HepG2 (cell line): ENCODE data around the gene FGF21. TPM values are rescaled to one million over a fixed set of nuclear protein-coding genes. Genes with fewer than 3 reads are reported as not detected.

Source experiments
- DR1 ChIP-seq: sonication (generic); formaldehyde crosslinking; IDR thresholded peaks from 2 replicates; pipeline ENCODE4 v1.8.0; 2021; ENCODE audit warnings: mild to moderate bottlenecking, missing genetic modification reagents, inconsistent platforms
- HCFC1 ChIP-seq: fragments of 150-350 bp; IDR thresholded peaks from 2 replicates; pipeline ENCODE4 v1.6.1; 2014; ENCODE audit warnings: low read depth, low read length
- HNRNPL ChIP-seq: fragments of 200-400 bp; formaldehyde crosslinking; IDR thresholded peaks from 2 replicates; pipeline ENCODE4 v1.6.1; 2017; ENCODE audit warnings: mild to moderate bottlenecking, low read depth, low read length
- IRF2 ChIP-seq: IDR thresholded peaks from 2 replicates; pipeline ENCODE4 v1.6.1; 2018; ENCODE audit warnings: missing genetic modification reagents, missing compliant biosample characterization
- MTA3 ChIP-seq: sonication (generic); formaldehyde crosslinking; IDR thresholded peaks from 2 replicates; pipeline ENCODE4 v1.4.0; 2020; ENCODE audit warnings: missing genetic modification reagents
- NKX3-1 ChIP-seq: sonication (generic); formaldehyde crosslinking; IDR thresholded peaks from 2 replicates; pipeline ENCODE4 v1.5.0; 2020; ENCODE audit warnings: missing genetic modification reagents
- PAWR ChIP-seq: sonication (generic); formaldehyde crosslinking; IDR thresholded peaks from 2 replicates; pipeline ENCODE4 v1.4.0; 2020; ENCODE audit warnings: missing genetic modification reagents, mild to moderate bottlenecking, borderline replicate concordance
- SAFB2 ChIP-seq: sonication (generic); formaldehyde crosslinking; IDR thresholded peaks from 2 replicates; pipeline ENCODE4 v1.5.1; 2020; ENCODE audit warnings: missing genetic modification reagents, low read depth, mild to moderate bottlenecking, borderline replicate concordance
- ZNF251 ChIP-seq: sonication (generic); formaldehyde crosslinking; IDR thresholded peaks from 2 replicates; pipeline ENCODE4 v1.9.0; 2021; ENCODE audit warnings: mild to moderate bottlenecking, missing genetic modification reagents
- ZNF567 ChIP-seq: sonication (generic); formaldehyde crosslinking; IDR thresholded peaks from 2 replicates; pipeline ENCODE4 v1.8.1; 2023; ENCODE audit warnings: mild to moderate bottlenecking, missing genetic modification reagents, borderline replicate concordance
- ZNF703 ChIP-seq: sonication (generic); formaldehyde crosslinking; IDR thresholded peaks from 2 replicates; pipeline ENCODE4 v1.5.1; 2020; ENCODE audit warnings: missing genetic modification reagents, mild to moderate bottlenecking, moderate library complexity, borderline replicate concordance
- ZNF720 ChIP-seq: sonication (generic); formaldehyde crosslinking; IDR thresholded peaks from 2 replicates; pipeline ENCODE4 v1.4.0; 2020; ENCODE audit warnings: missing genetic modification reagents
- ZSCAN12 ChIP-seq: sonication (generic); formaldehyde crosslinking; IDR thresholded peaks from 2 replicates; pipeline ENCODE4 v1.9.0; 2021; ENCODE audit warnings: mild to moderate bottlenecking, missing genetic modification reagents
- polyA plus RNA-seq, 8 experiments: library from polyadenylated mRNA; depleted of rRNA in 3 of 8; stranded (reverse) in 7 of 8; unstranded in 1 of 8; fragments of >200 nt; fragmentation: Illumina TruSeq in 4 of 8; extraction: Trizol in 4 of 8; gene quantifications; 2 replicates each; pipeline versions ENCODE4 v1.2.1 to v1.2.3, GENCODE V29; 2011 to 2016; ENCODE audit warnings: low read depth in 4 of 8, missing spikeins in 1 of 8, mixed read lengths in 1 of 8; ENCODE audit not compliant: insufficient read depth in 1 of 8
- total RNA-seq, 5 experiments: library from RNA; depleted of rRNA; stranded (reverse); fragments of >200 nt; fragmentation: Illumina TruSeq; extraction: Trizol; gene quantifications; 2 replicates each; pipeline ENCODE4 v1.2.3, GENCODE V29; 2016; ENCODE audit warnings: low read depth in 1 of 5
- TF ChIP-seq, protein P1 (sequence below): sonication (generic); formaldehyde crosslinking; IDR thresholded peaks from 2 replicates; pipeline ENCODE4 v1.5.0; 2020; ENCODE audit warnings: mild to moderate bottlenecking, missing genetic modification reagents
- TF ChIP-seq, protein P2 (sequence below): sonication (generic); formaldehyde crosslinking; IDR thresholded peaks from 2 replicates; pipeline ENCODE4 v1.4.0; 2020; ENCODE audit warnings: mild to moderate bottlenecking, missing genetic modification reagents
- TF ChIP-seq, protein P3 (sequence below): IDR thresholded peaks from 2 replicates; pipeline ENCODE4 v1.6.1; 2016
- TF ChIP-seq, protein P4 (sequence below): sonication (generic); formaldehyde crosslinking; IDR thresholded peaks from one replicate; pipeline ENCODE4 v1.5.1; 2020; ENCODE audit warnings: mild to moderate bottlenecking, missing genetic modification reagents; ENCODE audit errors: not compliant biosample characterization

FGF21 gene
- total and polyA plus RNA-seq, 2 of the 13 experiments (the other 11 are each of a cell fraction or from before 2014, with no cell fraction given), result 0.17 TPM; not detected in 1

DNA sequence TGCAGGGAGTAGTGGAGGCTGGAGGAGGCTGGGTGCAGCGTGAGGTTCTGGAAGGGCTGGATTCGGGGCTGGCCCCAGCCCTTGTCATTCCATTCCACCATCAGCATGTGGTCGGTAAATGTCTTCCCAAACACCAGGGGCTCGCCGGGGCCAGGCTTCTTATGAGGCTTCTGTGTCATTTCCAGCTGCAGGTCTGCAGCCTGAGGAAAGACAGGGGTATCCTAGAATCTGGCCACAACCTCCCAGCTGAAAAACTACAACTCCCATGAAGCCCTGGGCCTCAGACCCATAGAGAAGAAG is 51.1 kb downstream of the FGF21 start (continued):
- no peak for TF ChIP-seq MTA3 (CRISPR knock-in tag)
- TF ChIP-seq, protein P1, sequence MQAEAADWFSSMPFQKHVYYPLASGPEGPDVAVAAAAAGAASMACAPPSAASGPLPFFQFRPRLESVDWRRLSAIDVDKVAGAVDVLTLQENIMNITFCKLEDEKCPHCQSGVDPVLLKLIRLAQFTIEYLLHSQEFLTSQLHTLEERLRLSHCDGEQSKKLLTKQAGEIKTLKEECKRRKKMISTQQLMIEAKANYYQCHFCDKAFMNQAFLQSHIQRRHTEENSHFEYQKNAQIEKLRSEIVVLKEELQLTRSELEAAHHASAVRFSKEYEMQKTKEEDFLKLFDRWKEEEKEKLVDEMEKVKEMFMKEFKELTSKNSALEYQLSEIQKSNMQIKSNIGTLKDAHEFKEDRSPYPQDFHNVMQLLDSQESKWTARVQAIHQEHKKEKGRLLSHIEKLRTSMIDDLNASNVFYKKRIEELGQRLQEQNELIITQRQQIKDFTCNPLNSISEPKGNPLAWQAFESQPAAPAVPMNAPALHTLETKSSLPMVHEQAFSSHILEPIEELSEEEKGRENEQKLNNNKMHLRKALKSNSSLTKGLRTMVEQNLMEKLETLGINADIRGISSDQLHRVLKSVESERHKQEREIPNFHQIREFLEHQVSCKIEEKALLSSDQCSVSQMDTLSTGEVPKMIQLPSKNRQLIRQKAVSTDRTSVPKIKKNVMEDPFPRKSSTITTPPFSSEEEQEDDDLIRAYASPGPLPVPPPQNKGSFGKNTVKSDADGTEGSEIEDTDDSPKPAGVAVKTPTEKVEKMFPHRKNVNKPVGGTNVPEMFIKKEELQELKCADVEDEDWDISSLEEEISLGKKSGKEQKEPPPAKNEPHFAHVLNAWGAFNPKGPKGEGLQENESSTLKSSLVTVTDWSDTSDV (CRISPR knock-in tag), result no peak
- no peak for TF ChIP-seq ZNF720
- no peak for TF ChIP-seq HNRNPL
- TF ChIP-seq ZNF251 (CRISPR knock-in tag), result no peak
- no peak for TF ChIP-seq PAWR (CRISPR knock-in tag)
- TF ChIP-seq, protein P2, sequence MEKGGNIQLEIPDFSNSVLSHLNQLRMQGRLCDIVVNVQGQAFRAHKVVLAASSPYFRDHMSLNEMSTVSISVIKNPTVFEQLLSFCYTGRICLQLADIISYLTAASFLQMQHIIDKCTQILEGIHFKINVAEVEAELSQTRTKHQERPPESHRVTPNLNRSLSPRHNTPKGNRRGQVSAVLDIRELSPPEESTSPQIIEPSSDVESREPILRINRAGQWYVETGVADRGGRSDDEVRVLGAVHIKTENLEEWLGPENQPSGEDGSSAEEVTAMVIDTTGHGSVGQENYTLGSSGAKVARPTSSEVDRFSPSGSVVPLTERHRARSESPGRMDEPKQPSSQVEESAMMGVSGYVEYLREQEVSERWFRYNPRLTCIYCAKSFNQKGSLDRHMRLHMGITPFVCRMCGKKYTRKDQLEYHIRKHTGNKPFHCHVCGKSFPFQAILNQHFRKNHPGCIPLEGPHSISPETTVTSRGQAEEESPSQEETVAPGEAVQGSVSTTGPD, result no peak
- TF ChIP-seq IRF2 (CRISPR knock-in tag), result no peak
- 0 out of 2 replicates have a peak, but pooled peaks have one; percentile 43 for TF ChIP-seq ZNF567 (CRISPR knock-in tag)
- TF ChIP-seq ZSCAN12 (CRISPR knock-in tag), result no peak
- TF ChIP-seq HCFC1, result peak; percentile 98
- no peak for TF ChIP-seq DR1 (CRISPR knock-in tag)
- TF ChIP-seq NKX3-1 (CRISPR knock-in tag), result no peak
- TF ChIP-seq, protein P3, sequence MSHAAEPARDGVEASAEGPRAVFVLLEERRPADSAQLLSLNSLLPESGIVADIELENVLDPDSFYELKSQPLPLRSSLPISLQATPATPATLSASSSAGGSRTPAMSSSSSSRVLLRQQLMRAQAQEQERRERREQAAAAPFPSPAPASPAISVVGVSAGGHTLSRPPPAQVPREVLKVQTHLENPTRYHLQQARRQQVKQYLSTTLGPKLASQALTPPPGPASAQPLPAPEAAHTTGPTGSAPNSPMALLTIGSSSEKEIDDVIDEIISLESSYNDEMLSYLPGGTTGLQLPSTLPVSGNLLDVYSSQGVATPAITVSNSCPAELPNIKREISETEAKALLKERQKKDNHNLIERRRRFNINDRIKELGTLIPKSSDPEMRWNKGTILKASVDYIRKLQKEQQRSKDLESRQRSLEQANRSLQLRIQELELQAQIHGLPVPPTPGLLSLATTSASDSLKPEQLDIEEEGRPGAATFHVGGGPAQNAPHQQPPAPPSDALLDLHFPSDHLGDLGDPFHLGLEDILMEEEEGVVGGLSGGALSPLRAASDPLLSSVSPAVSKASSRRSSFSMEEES (CRISPR knock-in tag), result no peak
- TF ChIP-seq, protein P4, sequence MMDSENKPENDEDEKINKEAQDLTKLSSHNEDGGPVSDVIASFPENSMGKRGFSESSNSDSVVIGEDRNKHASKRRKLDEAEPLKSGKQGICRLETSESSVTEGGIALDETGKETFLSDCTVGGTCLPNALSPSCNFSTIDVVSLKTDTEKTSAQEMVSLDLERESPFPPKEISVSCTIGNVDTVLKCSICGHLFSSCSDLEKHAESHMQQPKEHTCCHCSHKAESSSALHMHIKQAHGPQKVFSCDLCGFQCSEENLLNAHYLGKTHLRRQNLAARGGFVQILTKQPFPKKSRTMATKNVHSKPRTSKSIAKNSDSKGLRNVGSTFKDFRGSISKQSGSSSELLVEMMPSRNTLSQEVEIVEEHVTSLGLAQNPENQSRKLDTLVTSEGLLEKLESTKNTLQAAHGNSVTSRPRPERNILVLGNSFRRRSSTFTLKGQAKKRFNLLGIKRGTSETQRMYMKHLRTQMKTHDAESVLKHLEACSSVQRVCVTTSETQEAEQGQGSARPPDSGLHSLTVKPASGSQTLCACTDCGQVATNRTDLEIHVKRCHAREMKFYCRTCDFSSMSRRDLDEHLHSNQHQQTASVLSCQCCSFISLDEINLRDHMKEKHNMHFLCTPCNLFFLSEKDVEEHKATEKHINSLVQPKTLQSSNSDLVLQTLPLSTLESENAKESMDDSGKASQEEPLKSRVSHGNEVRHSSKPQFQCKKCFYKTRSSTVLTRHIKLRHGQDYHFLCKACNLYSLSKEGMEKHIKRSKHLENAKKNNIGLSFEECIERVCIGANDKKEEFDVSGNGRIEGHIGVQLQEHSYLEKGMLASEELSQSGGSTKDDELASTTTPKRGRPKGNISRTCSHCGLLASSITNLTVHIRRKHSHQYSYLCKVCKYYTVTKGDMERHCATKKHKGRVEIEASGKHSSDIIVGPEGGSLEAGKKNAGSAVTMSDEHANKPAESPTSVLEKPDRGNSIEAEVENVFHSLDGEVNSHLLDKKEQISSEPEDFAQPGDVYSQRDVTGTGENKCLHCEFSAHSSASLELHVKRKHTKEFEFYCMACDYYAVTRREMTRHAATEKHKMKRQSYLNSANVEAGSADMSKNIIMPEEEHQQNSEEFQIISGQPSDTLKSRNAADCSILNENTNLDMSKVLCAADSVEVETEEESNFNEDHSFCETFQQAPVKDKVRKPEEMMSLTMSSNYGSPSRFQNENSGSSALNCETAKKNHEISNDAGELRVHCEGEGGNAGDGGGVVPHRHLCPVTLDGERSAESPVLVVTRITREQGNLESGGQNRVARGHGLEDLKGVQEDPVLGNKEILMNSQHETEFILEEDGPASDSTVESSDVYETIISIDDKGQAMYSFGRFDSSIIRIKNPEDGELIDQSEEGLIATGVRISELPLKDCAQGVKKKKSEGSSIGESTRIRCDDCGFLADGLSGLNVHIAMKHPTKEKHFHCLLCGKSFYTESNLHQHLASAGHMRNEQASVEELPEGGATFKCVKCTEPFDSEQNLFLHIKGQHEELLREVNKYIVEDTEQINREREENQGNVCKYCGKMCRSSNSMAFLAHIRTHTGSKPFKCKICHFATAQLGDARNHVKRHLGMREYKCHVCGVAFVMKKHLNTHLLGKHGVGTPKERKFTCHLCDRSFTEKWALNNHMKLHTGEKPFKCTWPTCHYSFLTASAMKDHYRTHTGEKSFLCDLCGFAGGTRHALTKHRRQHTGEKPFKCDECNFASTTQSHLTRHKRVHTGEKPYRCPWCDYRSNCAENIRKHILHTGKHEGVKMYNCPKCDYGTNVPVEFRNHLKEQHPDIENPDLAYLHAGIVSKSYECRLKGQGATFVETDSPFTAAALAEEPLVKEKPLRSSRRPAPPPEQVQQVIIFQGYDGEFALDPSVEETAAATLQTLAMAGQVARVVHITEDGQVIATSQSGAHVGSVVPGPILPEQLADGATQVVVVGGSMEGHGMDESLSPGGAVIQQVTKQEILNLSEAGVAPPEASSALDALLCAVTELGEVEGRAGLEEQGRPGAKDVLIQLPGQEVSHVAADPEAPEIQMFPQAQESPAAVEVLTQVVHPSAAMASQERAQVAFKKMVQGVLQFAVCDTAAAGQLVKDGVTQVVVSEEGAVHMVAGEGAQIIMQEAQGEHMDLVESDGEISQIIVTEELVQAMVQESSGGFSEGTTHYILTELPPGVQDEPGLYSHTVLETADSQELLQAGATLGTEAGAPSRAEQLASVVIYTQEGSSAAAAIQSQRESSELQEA (CRISPR knock-in tag), result no peak
- no peak for TF ChIP-seq ZNF703 (CRISPR knock-in tag)
- no peak for TF ChIP-seq SAFB2 (CRISPR knock-in tag)
